Rectal smooth muscle tissue (tissue), 1 donor: ENCODE measurements around the gene DNAJC7.
"Not testable (repeated sequence)": the region's sequence is repeated elsewhere in the genome, so short reads cannot be mapped to it uniquely, and the experiment has no call there.

ENCODE experiments used
- H3K27ac ChIP-seq: one replicate; pipeline ENCODE4 v1.7.0; 2013; ENCODE audit warnings: low read depth, low read length, inconsistent platforms
- H3K27me3 ChIP-seq: one replicate; pipeline ENCODE4 v1.7.0; 2013; ENCODE audit warnings: low read length; ENCODE audit not compliant: control insufficient read depth, insufficient read depth
- H3K36me3 ChIP-seq: one replicate; pipeline ENCODE4 v1.7.0; 2013; ENCODE audit warnings: low read length; ENCODE audit not compliant: control insufficient read depth, insufficient read depth
- H3K4me1 ChIP-seq: one replicate; pipeline ENCODE4 v1.7.0; 2013; ENCODE audit warnings: low read length; ENCODE audit not compliant: control insufficient read depth, insufficient read depth
- H3K4me3 ChIP-seq: one replicate; pipeline ENCODE4 v1.7.0; 2013; ENCODE audit warnings: low read length
- H3K9ac ChIP-seq: one replicate; pipeline ENCODE4 v1.7.0; 2013; ENCODE audit warnings: low read length

The DNAJC7 gene

GRCh38 chr17:42019509-42020404, 2.5 kb upstream of the DNAJC7 start, which contains the start of gene NKIRAS2:
NKIRAS2 (plus strand) TSS chr17:42020090; CDS start chr17:42021578, 1,488 bp downstream.
- Histone ChIP-seq H3K27ac (peak within 1 kb of the TSS; percentile 81), H3K36me3 (peaks cover 18% of the 10 kb centered on the region), H3K4me1 (peaks cover 11% of the 10 kb centered on the region), H3K4me3 (peak within 1 kb of the TSS; percentile 86), H3K9ac (peak within 1 kb of the TSS; percentile 96), H3K27me3 (no peaks in the 10 kb centered on the region)

- Histone ChIP-seq H3K4me3 (no peak overlapping the region), H3K36me3 (peaks cover 17% of the 10 kb centered on the region), H3K4me1 (peaks cover 11% of the 10 kb centered on the region), H3K9ac (no peak overlapping the region), H3K27me3 (no peaks in the 10 kb centered on the region), H3K27ac (no peak overlapping the region)
These were observed 1.7 kb upstream of the DNAJC7 start for GRCh38 chr17:42018988-42019387.

- Histone ChIP-seq H3K4me3 (peak overlapping the region; percentile 97), H3K27ac (no peak overlapping the region), H3K4me1 (peaks cover 11% of the 10 kb centered on the region), H3K27me3 (no peaks in the 10 kb centered on the region), H3K36me3 (peaks cover 12% of the 10 kb centered on the region), H3K9ac (no peak overlapping the region)
These were observed 1.1 kb upstream of the DNAJC7 start for GRCh38 chr17:42018339-42018738.

GRCh38 chr17:42017866-42018200, 594 bp upstream of the DNAJC7 start:
- Histone ChIP-seq H3K27me3 (no peaks in the 10 kb centered on the region), H3K4me3 (peak overlapping the region; percentile 97), H3K27ac (peak overlapping the region; percentile 94), H3K9ac (peak overlapping the region; percentile 69), H3K4me1 (peaks cover 11% of the 10 kb centered on the region), H3K36me3 (peaks cover 8% of the 10 kb centered on the region)

GRCh38 chr17:42016411-42016831, 818 bp downstream of the DNAJC7 start:
- Histone ChIP-seq H3K4me3 (peak overlapping the region; percentile 97), H3K36me3 (no peaks in the 10 kb centered on the region), H3K9ac (peak overlapping the region; percentile 98), H3K4me1 (peaks cover 11% of the 10 kb centered on the region), H3K27me3 (no peaks in the 10 kb centered on the region), H3K27ac (peak overlapping the region; percentile 94)

- peaks cover 11% of the 10 kb centered on the region for H3K4me1 ChIP-seq
- not testable (repeated sequence) for H3K27me3 ChIP-seq, H3K27ac ChIP-seq, H3K4me3 ChIP-seq, H3K9ac ChIP-seq, H3K36me3 ChIP-seq
These were observed 3.5 kb downstream of the DNAJC7 start for GRCh38 chr17:42013740-42014139.

GRCh38 chr17:42012363-42012762, 4.9 kb downstream of the DNAJC7 start:
- not testable (repeated sequence) for H3K9ac ChIP-seq, H3K27ac ChIP-seq, H3K27me3 ChIP-seq, H3K4me3 ChIP-seq, H3K36me3 ChIP-seq, H3K4me1 ChIP-seq

- no peaks in the 10 kb centered on the region for H3K27me3 ChIP-seq
- no peak overlapping the region for H3K4me3 ChIP-seq
- H3K36me3 ChIP-seq = no peaks in the 10 kb centered on the region
- H3K27ac ChIP-seq = no peak overlapping the region
- peaks cover 2% of the 10 kb centered on the region for H3K4me1 ChIP-seq
- no peak overlapping the region for H3K9ac ChIP-seq
These were observed 6.2 kb downstream of the DNAJC7 start for GRCh38 chr17:42010898-42011516.

- H3K9ac ChIP-seq, H3K36me3 ChIP-seq, H3K4me3 ChIP-seq, H3K4me1 ChIP-seq, H3K27ac ChIP-seq, H3K27me3 ChIP-seq: not testable (repeated sequence)
These were observed 7.0 kb downstream of the DNAJC7 start for GRCh38 chr17:42010266-42010680.

GRCh38 chr17:42009170-42009569, 8.1 kb downstream of the DNAJC7 start:
- no peak overlapping the region for H3K27ac ChIP-seq
- H3K27me3 ChIP-seq = no peaks in the 10 kb centered on the region
- H3K4me1 ChIP-seq = no peaks in the 10 kb centered on the region
- H3K9ac ChIP-seq = no peak overlapping the region
- H3K4me3 ChIP-seq = no peak overlapping the region
- H3K36me3 ChIP-seq = no peaks in the 10 kb centered on the region

GRCh38 chr17:42005166-42005565, 12.1 kb downstream of the DNAJC7 start:
- Histone ChIP-seq H3K9ac (no peak overlapping the region), H3K36me3 (no peaks in the 10 kb centered on the region), H3K27me3 (no peaks in the 10 kb centered on the region), H3K27ac (no peak overlapping the region), H3K4me1 (no peaks in the 10 kb centered on the region), H3K4me3 (no peak overlapping the region)

GRCh38 chr17:42002792-42003301, 14.4 kb downstream of the DNAJC7 start:
- H3K27ac ChIP-seq = no peak overlapping the region
- no peak overlapping the region for H3K9ac ChIP-seq
- no peak overlapping the region for H3K4me3 ChIP-seq
- H3K27me3 ChIP-seq = no peaks in the 10 kb centered on the region
- no peaks in the 10 kb centered on the region for H3K4me1 ChIP-seq
- peaks cover 3% of the 10 kb centered on the region for H3K36me3 ChIP-seq
